Astrocyte (in vitro differentiated cells and primary cell): ENCODE data around the gene PLA2G4E. TPM values are rescaled to one million over a fixed set of nuclear protein-coding genes. Genes with fewer than 3 reads are reported as not detected.

Source experiments
- DNase-seq: peaks from one replicate; pipeline ENCODE4 v3.0.0-alpha.2; 2010; ENCODE audit warnings: low read depth
- FAIRE-seq: peaks from 2 replicates; lab custom pipeline; 2011; peaks lifted over from hg19 to GRCh38; lab: Jason Lieb, UNC
- H2AFZ ChIP-seq: 2 replicates; pipeline ENCODE4 v1.6.0; 2012; ENCODE audit warnings: low read depth, low read length, inconsistent platforms
- H3K27ac ChIP-seq: 2 replicates; pipeline ENCODE4 v1.5.1; 2011; ENCODE audit warnings: low read depth, low read length, inconsistent platforms
- H3K27me3 ChIP-seq: 2 replicates; pipeline ENCODE4 v1.6.0; 2011; ENCODE audit warnings: low read length, inconsistent platforms; ENCODE audit not compliant: insufficient read depth
- H3K36me3 ChIP-seq: 2 replicates; pipeline ENCODE4 v1.5.1; 2011; ENCODE audit warnings: low read length, inconsistent platforms; ENCODE audit not compliant: insufficient read depth
- H3K4me1 ChIP-seq: 2 replicates; pipeline ENCODE4 v1.5.1; 2011; ENCODE audit warnings: low read length, inconsistent platforms; ENCODE audit not compliant: insufficient read depth
- H3K4me2 ChIP-seq: 2 replicates; pipeline ENCODE4 v1.6.0; 2012; ENCODE audit warnings: low read length, inconsistent platforms
- H3K4me3 ChIP-seq: 2 replicates; pipeline ENCODE4 v1.5.1; 2011; ENCODE audit warnings: low read depth, mild to moderate bottlenecking, low read length, inconsistent platforms; ENCODE audit not compliant: insufficient read depth
- H3K79me2 ChIP-seq: 2 replicates; pipeline ENCODE4 v1.6.0; 2012; ENCODE audit warnings: mild to moderate bottlenecking, low read length, inconsistent platforms; ENCODE audit not compliant: insufficient read depth
- H3K9ac ChIP-seq: 2 replicates; pipeline ENCODE4 v1.6.0; 2012; ENCODE audit warnings: mild to moderate bottlenecking, low read length, inconsistent platforms
- H3K9me3 ChIP-seq: 2 replicates; pipeline ENCODE4 v1.5.1; 2012; ENCODE audit warnings: low read depth, mild to moderate bottlenecking, low read length, inconsistent platforms; ENCODE audit not compliant: insufficient read depth
- H4K20me1 ChIP-seq: 2 replicates; pipeline ENCODE4 v1.6.0; 2012; ENCODE audit warnings: low read length, inconsistent platforms; ENCODE audit not compliant: insufficient read depth
- H3K27ac Mint-ChIP-seq: one replicate; pipeline ENCODE4 v1.8.0; 2021; ENCODE audit warnings: mild to moderate bottlenecking, mixed read lengths; ENCODE audit not compliant: unreplicated experiment
- H3K27me3 Mint-ChIP-seq: one replicate; pipeline ENCODE4 v1.8.0; 2021; ENCODE audit warnings: low read depth, mixed read lengths; ENCODE audit not compliant: unreplicated experiment
- H3K36me3 Mint-ChIP-seq: one replicate; pipeline ENCODE4 v1.8.0; 2021; ENCODE audit warnings: low read depth, mixed read lengths; ENCODE audit not compliant: unreplicated experiment
- H3K4me1 Mint-ChIP-seq: one replicate; pipeline ENCODE4 v1.8.0; 2021; ENCODE audit warnings: low read depth, mixed read lengths; ENCODE audit not compliant: unreplicated experiment
- H3K4me3 Mint-ChIP-seq: one replicate; pipeline ENCODE4 v1.8.0; 2021; ENCODE audit warnings: mild to moderate bottlenecking, moderate library complexity, mixed read lengths; ENCODE audit not compliant: unreplicated experiment
- H3K9me3 Mint-ChIP-seq: one replicate; pipeline ENCODE4 v1.8.0; 2021; ENCODE audit warnings: mild to moderate bottlenecking, mixed read lengths; ENCODE audit not compliant: unreplicated experiment
- CTCF ChIP-seq: IDR thresholded peaks from 2 replicates; pipeline ENCODE4 v1.5.1; 2011; ENCODE audit warnings: low read depth, mild to moderate bottlenecking, inconsistent platforms, low read length, moderate library complexity; ENCODE audit not compliant: insufficient read depth
- EZH2 ChIP-seq: IDR thresholded peaks from 2 replicates; pipeline ENCODE4 v1.6.1; 2012; ENCODE audit warnings: mild to moderate bottlenecking, low read length, inconsistent platforms; ENCODE audit not compliant: insufficient read depth
- total RNA-seq: library from RNA; stranded (reverse); gene quantifications from 2 replicates; pipeline ENCODE4 v1.2.1, GENCODE V29; 2021

The PLA2G4E gene
- total RNA-seq, 1 donor from 2014 or later = not detected

- Histone ChIP-seq H3K36me3 (no peaks in the 10 kb centered on the region), H3K27me3 (no peaks in the 10 kb centered on the region), H2AFZ (no peak overlapping the region), H3K79me2 (peaks cover 85% of the 10 kb centered on the region), H3K4me2 (no peak overlapping the region), H4K20me1 (peaks cover 30% of the 10 kb centered on the region), H3K4me3 (no peak overlapping the region), H3K27ac (no peak overlapping the region), H3K9ac (no peak overlapping the region), H3K4me1 (peaks cover 25% of the 10 kb centered on the region), H3K9me3 (no peaks in the 10 kb centered on the region)
- H3K27ac Mint-ChIP-seq = no peak overlapping the region
- no peak for FAIRE-seq
- TF ChIP-seq EZH2 (no peak), CTCF (no peak)
- DNase-seq = no peak
- no peaks in the 10 kb centered on the region for H3K9me3 Mint-ChIP-seq
- no peaks in the 10 kb centered on the region for H3K27me3 Mint-ChIP-seq
- peaks cover 49% of the 10 kb centered on the region for H3K4me1 Mint-ChIP-seq
- peaks cover 3% of the 10 kb centered on the region for H3K36me3 Mint-ChIP-seq
- H3K4me3 Mint-ChIP-seq = peak overlapping the region; percentile 93
Measured at GRCh38 chr15:41968701-41969100, 52.1 kb downstream of the PLA2G4E start.

- Histone ChIP-seq H2AFZ (no peak overlapping the region), H3K27me3 (no peaks in the 10 kb centered on the region)
- H3K4me1 Mint-ChIP-seq = peaks cover 49% of the 10 kb centered on the region
Measured at GRCh38 chr15:41967506-41968206, 53.2 kb downstream of the PLA2G4E start.

More at GRCh38 chr15:41967506-41968206, 53.2 kb downstream of the PLA2G4E start:
- peak overlapping the region; percentile 24 for H3K4me3 Mint-ChIP-seq
- H4K20me1 ChIP-seq = peaks cover 30% of the 10 kb centered on the region
- no peaks in the 10 kb centered on the region for H3K9me3 ChIP-seq
- DNase-seq (peak; percentile 44), FAIRE-seq (no peak)
- peak overlapping the region; percentile 29 for H3K4me2 ChIP-seq
- peaks cover 25% of the 10 kb centered on the region for H3K4me1 ChIP-seq
- H3K4me3 ChIP-seq = no peak overlapping the region
- H3K36me3 Mint-ChIP-seq = peaks cover 3% of the 10 kb centered on the region
- TF ChIP-seq EZH2 (no peak), CTCF (no peak)
- peaks cover 91% of the 10 kb centered on the region for H3K79me2 ChIP-seq
- H3K27ac Mint-ChIP-seq = peak overlapping the region; percentile 27
- H3K27me3 Mint-ChIP-seq = no peaks in the 10 kb centered on the region
- H3K9me3 Mint-ChIP-seq = no peaks in the 10 kb centered on the region
- H3K27ac ChIP-seq = peak overlapping the region; percentile 11
- no peaks in the 10 kb centered on the region for H3K36me3 ChIP-seq
- H3K9ac ChIP-seq = peak overlapping the region; percentile 20
